PC-9 (cell line): ENCODE data around the gene SDF2L1. TPM values are rescaled to one million over a fixed set of nuclear protein-coding genes. Genes with fewer than 3 reads are reported as not detected.

ENCODE experiments used
- BruUV-seq: library from RNA; stranded (reverse); fragments of 400-500 nt; replicated peaks from 2 replicates; lab custom pipeline; 2021; lab: Mats Ljungman, UMichigan
- CTCF ChIA-PET: fragments of 300-600 bp; sonication (Branson Sonifier 250); formaldehyde crosslinking; loops from one replicate; lab custom pipeline; 2022; ENCODE audit warnings: antibody characterized with exemption; lab: Charles Lee
- POLR2A ChIA-PET: fragments of 300-600 bp; sonication (Branson Sonifier 250); formaldehyde crosslinking; loops from one replicate; lab custom pipeline; 2022; ENCODE audit warnings: antibody characterized with exemption; ENCODE audit not compliant: unreplicated experiment; lab: Charles Lee
- DNase-seq, 2 experiments: peaks; one replicate each; pipeline versions ENCODE4 v3.0.0 to v3.0.0-alpha.2; 2015 to 2022; ENCODE audit warnings: mixed read lengths in 1 of 2
- H2AFZ ChIP-seq: fragments of 200-600 bp; sonication (generic); 2 replicates; pipeline ENCODE4 v1.8.1; 2017; ENCODE audit warnings: antibody characterized with exemption
- H3F3A ChIP-seq: fragments of 200-600 bp; sonication (generic); 2 replicates; pipeline ENCODE4 v1.8.1; 2017; ENCODE audit warnings: antibody characterized with exemption, mild to moderate bottlenecking, low read depth; ENCODE audit not compliant: insufficient read depth
- H3K27ac ChIP-seq: fragments of 200-600 bp; sonication (generic); 2 replicates; pipeline ENCODE4 v1.6.1; 2016; ENCODE audit warnings: mixed run types
- H3K27me3 ChIP-seq: fragments of 200-600 bp; sonication (generic); 2 replicates; pipeline ENCODE4 v1.6.1; 2016; ENCODE audit warnings: low read depth, mixed run types; ENCODE audit not compliant: insufficient read depth
- H3K36me3 ChIP-seq: fragments of 200-600 bp; sonication (generic); 2 replicates; pipeline ENCODE4 v1.6.1; 2016; ENCODE audit warnings: low read depth, mixed run types
- H3K4me1 ChIP-seq: fragments of 200-600 bp; sonication (generic); replicated peaks from 2 replicates; pipeline ENCODE4 v1.6.1; 2016; ENCODE audit warnings: mixed run types; ENCODE audit not compliant: insufficient read depth
- H3K4me2 ChIP-seq: fragments of 200-600 bp; sonication (generic); 2 replicates; pipeline ENCODE4 v1.6.1; 2017; ENCODE audit warnings: mixed run types
- H3K4me3 ChIP-seq: fragments of 200-600 bp; sonication (generic); 2 replicates; pipeline ENCODE4 v1.6.1; 2016; ENCODE audit warnings: mixed run types
- H3K79me2 ChIP-seq: fragments of 200-600 bp; sonication (generic); 2 replicates; pipeline ENCODE4 v1.6.1; 2017; ENCODE audit warnings: low read depth, mixed run types
- H3K9me2 ChIP-seq: fragments of 200-600 bp; sonication (generic); 2 replicates; pipeline ENCODE4 v1.8.1; 2017; ENCODE audit warnings: mild to moderate bottlenecking; ENCODE audit not compliant: insufficient read depth
- H3K9me3 ChIP-seq: fragments of 200-600 bp; sonication (generic); 2 replicates; pipeline ENCODE4 v1.8.1; 2016; ENCODE audit warnings: low read depth; ENCODE audit not compliant: insufficient read depth
- H4K20me1 ChIP-seq: fragments of 200-600 bp; sonication (generic); 2 replicates; pipeline ENCODE4 v1.8.1; 2017; ENCODE audit not compliant: insufficient read depth
- EZH2 ChIP-seq: fragments of 200-600 bp; sonication (generic); IDR thresholded peaks from 2 replicates; pipeline ENCODE4 v1.8.0; 2017; ENCODE audit warnings: antibody characterized with exemption, low read depth
- intact Hi-C: fragments of 100-400 bp; cut with micrococcal nuclease; formaldehyde crosslinking; loops from one replicate; pipeline ENCODE4 v1.10.0; 2022; ENCODE audit not compliant: unreplicated experiment
- total RNA-seq: library from RNA; stranded (reverse); gene quantifications from 2 replicates; pipeline ENCODE4 v1.2.3, GENCODE V29; 2021
- TF ChIP-seq, protein P1 (sequence below): fragments of 200-600 bp; sonication (generic); conservative IDR thresholded peaks from 2 replicates; pipeline ENCODE4 v1.6.1; 2017; ENCODE audit warnings: mixed run types, antibody characterized with exemption, mild to moderate bottlenecking, moderate library complexity

SDF2L1 gene
- total RNA-seq, 1 experiment from 2014 or later: 22.5 TPM

GRCh38 chr22:21632931-21633330 lies 9.2 kb upstream of the SDF2L1 start:
- no peak overlapping the region for H2AFZ ChIP-seq
- TF ChIP-seq, protein P1, sequence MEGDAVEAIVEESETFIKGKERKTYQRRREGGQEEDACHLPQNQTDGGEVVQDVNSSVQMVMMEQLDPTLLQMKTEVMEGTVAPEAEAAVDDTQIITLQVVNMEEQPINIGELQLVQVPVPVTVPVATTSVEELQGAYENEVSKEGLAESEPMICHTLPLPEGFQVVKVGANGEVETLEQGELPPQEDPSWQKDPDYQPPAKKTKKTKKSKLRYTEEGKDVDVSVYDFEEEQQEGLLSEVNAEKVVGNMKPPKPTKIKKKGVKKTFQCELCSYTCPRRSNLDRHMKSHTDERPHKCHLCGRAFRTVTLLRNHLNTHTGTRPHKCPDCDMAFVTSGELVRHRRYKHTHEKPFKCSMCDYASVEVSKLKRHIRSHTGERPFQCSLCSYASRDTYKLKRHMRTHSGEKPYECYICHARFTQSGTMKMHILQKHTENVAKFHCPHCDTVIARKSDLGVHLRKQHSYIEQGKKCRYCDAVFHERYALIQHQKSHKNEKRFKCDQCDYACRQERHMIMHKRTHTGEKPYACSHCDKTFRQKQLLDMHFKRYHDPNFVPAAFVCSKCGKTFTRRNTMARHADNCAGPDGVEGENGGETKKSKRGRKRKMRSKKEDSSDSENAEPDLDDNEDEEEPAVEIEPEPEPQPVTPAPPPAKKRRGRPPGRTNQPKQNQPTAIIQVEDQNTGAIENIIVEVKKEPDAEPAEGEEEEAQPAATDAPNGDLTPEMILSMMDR: no peak
- no peak for TF ChIP-seq EZH2
- no peaks in the 10 kb centered on the region for H3K9me2 ChIP-seq
- no TSS peak for BruUV-seq
- H3K4me2 ChIP-seq: no peak overlapping the region
- peaks cover 2% of the 10 kb centered on the region; the same call in 1 of the 2 replicates for H4K20me1 ChIP-seq
- ChIA-PET POLR2A (no interaction called here), CTCF (no interaction called here)
- H3K4me1 ChIP-seq: peaks cover 7% of the 10 kb centered on the region; the same call in 1 of the 2 replicates
- H3K79me2 ChIP-seq: peaks cover 17% of the 10 kb centered on the region
- intact Hi-C loops: no loop called here
- H3F3A ChIP-seq: no peaks in the 10 kb centered on the region
- no peak overlapping the region for H3K4me3 ChIP-seq
- H3K27ac ChIP-seq: no peak overlapping the region
- H3K36me3 ChIP-seq: no peaks in the 10 kb centered on the region
- H3K27me3 ChIP-seq: no peaks in the 10 kb centered on the region
- DNase-seq: no peak
- no peaks in the 10 kb centered on the region for H3K9me3 ChIP-seq

DNA sequence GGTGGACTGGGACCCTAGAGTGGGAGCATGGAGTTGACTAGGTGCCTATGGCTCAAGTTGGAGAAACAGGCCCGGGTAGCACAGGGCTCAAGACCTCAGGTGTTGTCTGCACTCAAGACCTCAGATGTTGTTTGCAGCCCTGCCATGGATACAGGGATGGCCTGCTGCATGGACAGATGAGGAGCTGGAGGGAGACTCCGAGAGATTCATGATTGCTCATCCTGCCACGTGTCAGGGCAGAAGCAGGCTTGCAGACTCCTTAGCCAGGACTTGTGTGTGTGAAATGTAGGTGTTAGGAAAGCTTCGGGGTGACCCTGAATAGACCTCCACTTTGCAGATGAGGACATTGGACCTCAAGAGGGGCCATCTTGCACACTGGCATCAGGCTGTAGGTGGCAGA lies 8.6 kb upstream of the SDF2L1 start:
- H4K20me1 ChIP-seq: no peaks in the 10 kb centered on the region
- H3F3A ChIP-seq: no peaks in the 10 kb centered on the region
- H3K36me3 ChIP-seq: no peaks in the 10 kb centered on the region
- TF ChIP-seq EZH2: no peak
- TF ChIP-seq, protein P1: no peak
- H3K9me3 ChIP-seq: no peaks in the 10 kb centered on the region
- ChIA-PET POLR2A (no interaction called here), CTCF (no interaction called here)
- H3K4me1 ChIP-seq: peaks cover 1% of the 10 kb centered on the region; the same call in 1 of the 2 replicates
- intact Hi-C loops: no loop called here
- no peaks in the 10 kb centered on the region for H3K27me3 ChIP-seq
- no peak for DNase-seq
- BruUV-seq: no TSS peak
- no peak overlapping the region for H2AFZ ChIP-seq
- H3K27ac ChIP-seq: no peak overlapping the region
- peaks cover 12% of the 10 kb centered on the region for H3K79me2 ChIP-seq
- no peak overlapping the region for H3K4me2 ChIP-seq
- no peaks in the 10 kb centered on the region for H3K9me2 ChIP-seq
- H3K4me3 ChIP-seq: no peak overlapping the region

DNA sequence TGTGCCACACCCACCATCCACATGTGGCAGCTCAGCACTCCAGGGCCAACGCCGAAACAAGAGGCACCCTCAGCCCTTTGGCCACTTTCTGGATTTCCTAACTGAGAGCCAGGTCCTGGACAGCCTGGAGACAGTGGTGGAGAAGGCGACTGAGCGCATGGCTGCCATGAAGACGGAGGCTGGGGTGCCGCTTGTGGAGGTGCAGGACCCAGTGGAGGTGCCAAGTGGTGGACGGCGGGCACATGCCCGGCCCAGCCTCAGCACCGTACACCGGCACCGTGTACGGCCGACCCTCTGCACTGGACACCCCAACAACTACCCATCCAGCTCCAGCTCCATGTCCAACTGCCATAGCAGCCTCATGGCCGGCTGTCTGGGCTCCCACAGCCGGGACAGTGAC lies 8.0 kb upstream of the SDF2L1 start:
- POLR2A ChIA-PET: no interaction called here
- H2AFZ ChIP-seq: no peak overlapping the region
- no peaks in the 10 kb centered on the region for H4K20me1 ChIP-seq
- peaks cover 6% of the 10 kb centered on the region for H3K79me2 ChIP-seq
- H3F3A ChIP-seq: no peaks in the 10 kb centered on the region
- H3K4me2 ChIP-seq: no peak overlapping the region
- TF ChIP-seq, protein P1: no peak
- TF ChIP-seq EZH2: no peak
- intact Hi-C loops: no loop called here
- no peaks in the 10 kb centered on the region for H3K9me3 ChIP-seq
- H3K36me3 ChIP-seq: no peaks in the 10 kb centered on the region
- no peaks in the 10 kb centered on the region for H3K9me2 ChIP-seq
- H3K4me1 ChIP-seq: no peaks in the 10 kb centered on the region
- H3K4me3 ChIP-seq: no peak overlapping the region
- no peak overlapping the region for H3K27ac ChIP-seq
- no peak for DNase-seq
- CTCF ChIA-PET: no interaction called here
- BruUV-seq: no TSS peak
- H3K27me3 ChIP-seq: no peaks in the 10 kb centered on the region
